Left ventricle myocardium inferior (tissue), 1 donor: ENCODE measurements around the gene PRDX5. TPM values are rescaled to one million over a fixed set of nuclear protein-coding genes. Genes with fewer than 3 reads are reported as not detected.
A peak's percentile ranks its signal among the peaks of the same experiment; 100 is the strongest.
"Not testable (repeated sequence)": the region's sequence is repeated elsewhere in the genome, so short reads cannot be mapped to it uniquely, and the experiment has no call there.

Source experiments
- DNase-seq: peaks from one replicate; pipeline ENCODE4 v3.0.0-alpha.2; 2020
- H3K27ac ChIP-seq: fragments of 200-600 bp; replicated peaks from 2 replicates; pipeline ENCODE4 v1.8.0; 2021
- H3K27me3 ChIP-seq: fragments of 200-600 bp; 2 replicates; pipeline ENCODE4 v1.8.0; 2021; ENCODE audit warnings: low read depth
- H3K36me3 ChIP-seq: fragments of 200-600 bp; 2 replicates; pipeline ENCODE4 v1.8.0; 2021
- H3K4me1 ChIP-seq: fragments of 200-600 bp; 2 replicates; pipeline ENCODE4 v1.8.0; 2021
- H3K4me3 ChIP-seq: fragments of 200-600 bp; 2 replicates; pipeline ENCODE4 v1.8.0; 2021; ENCODE audit warnings: mild to moderate bottlenecking, moderate library complexity
- H3K9me3 ChIP-seq: fragments of 200-600 bp; replicated peaks from 2 replicates; pipeline ENCODE4 v1.8.0; 2021
- intact Hi-C: fragments of 100-400 bp; cut with micrococcal nuclease; formaldehyde crosslinking; loops from one replicate; pipeline ENCODE4 v1.11.0; 2022
- total RNA-seq: library from RNA; stranded (reverse); fragmentation: NEBNext Ultra II Directional; extraction: Animal tissue kit (Norgen Biotek cat#: 25700); gene quantifications from one replicate; pipeline ENCODE4 v1.2.1, GENCODE V29; 2021
- TF ChIP-seq, protein P1 (sequence below): fragments of 200-600 bp; IDR thresholded peaks from 2 replicates; pipeline ENCODE4 v1.8.0; 2021; ENCODE audit warnings: antibody characterized with exemption, mild to moderate bottlenecking, borderline replicate concordance
- donor health status: DM: no; HTN: yes; CAD: no; lungs with severe emphysema.

Gene PRDX5
- total RNA-seq, 1 donor from 2014 or later = 321 TPM

DNA sequence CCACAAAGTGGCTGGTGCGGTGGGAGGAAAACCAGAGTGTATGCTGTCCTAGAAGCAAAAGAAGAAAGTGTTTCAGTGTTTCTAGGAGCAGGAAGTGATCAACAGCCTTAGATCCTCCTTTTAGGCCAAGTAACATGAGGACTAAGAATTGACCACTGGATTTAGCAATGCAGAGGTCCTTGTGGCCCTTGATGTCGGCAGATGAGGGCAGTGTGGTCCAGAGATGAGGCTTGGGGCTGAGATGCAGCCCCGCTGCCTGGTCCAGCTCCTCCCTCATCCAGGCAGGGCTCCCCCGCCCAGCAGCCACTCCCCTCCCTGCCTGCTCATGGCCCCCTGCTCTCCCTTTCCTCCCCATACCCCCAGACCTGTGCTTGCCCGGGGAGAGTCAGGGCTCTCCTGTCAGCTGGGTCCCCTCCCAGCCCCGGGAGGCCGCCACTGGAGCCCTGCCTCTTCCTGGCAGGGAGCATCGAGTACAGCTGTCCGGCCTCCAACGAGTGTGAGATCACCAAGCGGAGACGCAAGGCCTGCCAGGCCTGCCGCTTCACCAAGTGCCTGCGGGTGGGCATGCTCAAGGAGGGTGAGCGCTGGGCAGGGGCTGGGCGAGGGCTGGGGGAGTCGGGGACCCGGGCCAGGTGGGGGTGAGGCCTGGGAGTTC lies 4.3 kb upstream of the PRDX5 start:
- Histone ChIP-seq H3K9me3 (no peaks in the 10 kb centered on the region), H3K4me3 (peak overlapping the region; percentile 44), H3K27me3 (no peaks in the 10 kb centered on the region), H3K36me3 (peaks cover 31% of the 10 kb centered on the region), H3K4me1 (peaks cover 68% of the 10 kb centered on the region), H3K27ac (peak overlapping the region; percentile 64)
- DNase-seq = peak; percentile 69
- TF ChIP-seq, protein P1, sequence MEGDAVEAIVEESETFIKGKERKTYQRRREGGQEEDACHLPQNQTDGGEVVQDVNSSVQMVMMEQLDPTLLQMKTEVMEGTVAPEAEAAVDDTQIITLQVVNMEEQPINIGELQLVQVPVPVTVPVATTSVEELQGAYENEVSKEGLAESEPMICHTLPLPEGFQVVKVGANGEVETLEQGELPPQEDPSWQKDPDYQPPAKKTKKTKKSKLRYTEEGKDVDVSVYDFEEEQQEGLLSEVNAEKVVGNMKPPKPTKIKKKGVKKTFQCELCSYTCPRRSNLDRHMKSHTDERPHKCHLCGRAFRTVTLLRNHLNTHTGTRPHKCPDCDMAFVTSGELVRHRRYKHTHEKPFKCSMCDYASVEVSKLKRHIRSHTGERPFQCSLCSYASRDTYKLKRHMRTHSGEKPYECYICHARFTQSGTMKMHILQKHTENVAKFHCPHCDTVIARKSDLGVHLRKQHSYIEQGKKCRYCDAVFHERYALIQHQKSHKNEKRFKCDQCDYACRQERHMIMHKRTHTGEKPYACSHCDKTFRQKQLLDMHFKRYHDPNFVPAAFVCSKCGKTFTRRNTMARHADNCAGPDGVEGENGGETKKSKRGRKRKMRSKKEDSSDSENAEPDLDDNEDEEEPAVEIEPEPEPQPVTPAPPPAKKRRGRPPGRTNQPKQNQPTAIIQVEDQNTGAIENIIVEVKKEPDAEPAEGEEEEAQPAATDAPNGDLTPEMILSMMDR = no peak
- intact Hi-C loops = no loop called here

DNA sequence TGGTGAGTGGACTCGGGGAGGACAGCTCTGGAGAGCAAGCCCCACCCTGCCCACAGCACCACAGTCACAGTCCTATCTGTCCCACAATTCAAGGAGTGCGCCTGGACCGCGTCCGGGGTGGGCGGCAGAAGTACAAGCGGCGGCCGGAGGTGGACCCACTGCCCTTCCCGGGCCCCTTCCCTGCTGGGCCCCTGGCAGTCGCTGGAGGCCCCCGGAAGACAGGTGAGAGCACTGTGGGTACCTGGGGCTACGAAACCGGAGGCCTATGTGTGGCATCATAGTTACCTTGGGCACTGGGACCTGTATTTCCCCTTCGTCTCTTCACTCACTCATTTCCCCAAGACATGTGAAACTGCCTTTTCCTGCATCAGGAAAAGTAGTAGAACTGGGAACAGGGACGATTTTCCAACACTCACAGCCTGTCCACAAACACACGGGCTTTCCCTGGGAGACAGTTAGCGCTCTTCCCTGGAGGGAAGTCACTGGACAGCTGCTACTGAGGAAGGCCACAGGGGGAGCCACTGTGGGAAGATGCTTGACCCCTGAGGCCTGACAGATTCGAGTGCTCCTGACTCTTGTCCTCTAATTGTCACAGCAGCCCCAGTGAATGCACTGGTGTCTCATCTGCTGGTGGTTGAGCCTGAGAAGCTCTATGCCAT lies 3.6 kb upstream of the PRDX5 start:
- Histone ChIP-seq H3K36me3 (peaks cover 29% of the 10 kb centered on the region), H3K27ac (peak overlapping the region; percentile 64), H3K4me1 (peaks cover 75% of the 10 kb centered on the region), H3K9me3 (no peaks in the 10 kb centered on the region), H3K27me3 (no peaks in the 10 kb centered on the region), H3K4me3 (peak overlapping the region; percentile 44)
- TF ChIP-seq, protein P1 = no peak
- intact Hi-C loops = no loop called here
- DNase-seq = no peak

DNA sequence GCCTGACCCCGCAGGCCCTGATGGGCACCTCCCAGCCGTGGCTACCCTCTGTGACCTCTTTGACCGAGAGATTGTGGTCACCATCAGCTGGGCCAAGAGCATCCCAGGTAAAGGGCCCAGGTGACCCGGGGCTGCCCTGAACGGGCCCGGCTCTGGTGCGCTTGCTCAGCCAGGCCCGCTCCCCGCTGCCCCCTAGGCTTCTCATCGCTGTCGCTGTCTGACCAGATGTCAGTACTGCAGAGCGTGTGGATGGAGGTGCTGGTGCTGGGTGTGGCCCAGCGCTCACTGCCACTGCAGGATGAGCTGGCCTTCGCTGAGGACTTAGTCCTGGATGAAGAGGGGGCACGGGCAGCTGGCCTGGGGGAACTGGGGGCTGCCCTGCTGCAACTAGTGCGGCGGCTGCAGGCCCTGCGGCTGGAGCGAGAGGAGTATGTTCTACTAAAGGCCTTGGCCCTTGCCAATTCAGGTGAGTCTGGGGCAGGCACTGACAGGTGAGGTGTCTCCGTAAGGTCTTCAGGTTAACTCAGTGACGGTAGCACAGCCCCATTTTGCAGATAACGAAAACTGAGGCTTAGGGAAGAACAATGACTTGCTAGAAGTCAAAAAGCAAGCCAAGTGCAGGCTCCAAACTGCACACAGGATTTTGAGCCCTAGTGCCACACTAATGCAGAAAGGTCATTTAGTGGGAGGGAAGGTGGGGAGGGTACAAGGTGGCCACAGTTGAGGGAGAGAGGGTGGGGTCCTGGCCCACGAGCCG lies 2.9 kb upstream of the PRDX5 start:
- TF ChIP-seq, protein P1 = no peak
- Histone ChIP-seq H3K27ac (peak overlapping the region; percentile 64), H3K4me3 (no peak overlapping the region), H3K9me3 (no peaks in the 10 kb centered on the region), H3K27me3 (no peaks in the 10 kb centered on the region), H3K36me3 (peaks cover 29% of the 10 kb centered on the region), H3K4me1 (peaks cover 79% of the 10 kb centered on the region)
- intact Hi-C loops = no loop called here
- DNase-seq = no peak

DNA sequence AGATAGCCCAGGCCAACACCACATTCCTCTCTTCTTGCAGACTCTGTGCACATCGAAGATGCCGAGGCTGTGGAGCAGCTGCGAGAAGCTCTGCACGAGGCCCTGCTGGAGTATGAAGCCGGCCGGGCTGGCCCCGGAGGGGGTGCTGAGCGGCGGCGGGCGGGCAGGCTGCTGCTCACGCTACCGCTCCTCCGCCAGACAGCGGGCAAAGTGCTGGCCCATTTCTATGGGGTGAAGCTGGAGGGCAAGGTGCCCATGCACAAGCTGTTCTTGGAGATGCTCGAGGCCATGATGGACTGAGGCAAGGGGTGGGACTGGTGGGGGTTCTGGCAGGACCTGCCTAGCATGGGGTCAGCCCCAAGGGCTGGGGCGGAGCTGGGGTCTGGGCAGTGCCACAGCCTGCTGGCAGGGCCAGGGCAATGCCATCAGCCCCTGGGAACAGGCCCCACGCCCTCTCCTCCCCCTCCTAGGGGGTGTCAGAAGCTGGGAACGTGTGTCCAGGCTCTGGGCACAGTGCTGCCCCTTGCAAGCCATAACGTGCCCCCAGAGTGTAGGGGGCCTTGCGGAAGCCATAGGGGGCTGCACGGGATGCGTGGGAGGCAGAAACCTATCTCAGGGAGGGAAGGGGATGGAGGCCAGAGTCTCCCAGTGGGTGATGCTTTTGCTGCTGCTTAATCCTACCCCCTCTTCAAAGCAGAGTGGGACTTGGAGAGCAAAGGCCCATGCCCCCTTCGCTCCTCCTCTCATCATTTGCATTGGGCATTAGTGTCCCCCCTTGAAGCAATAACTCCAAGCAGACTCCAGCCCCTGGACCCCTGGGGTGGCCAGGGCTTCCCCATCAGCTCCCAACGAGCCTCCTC lies 2.0 kb upstream of the PRDX5 start:
- intact Hi-C loops, DNase-seq, H3K27me3 ChIP-seq, H3K9me3 ChIP-seq: not testable (repeated sequence)
- Histone ChIP-seq H3K27ac (peak overlapping the region; percentile 100), H3K4me1 (peaks cover 74% of the 10 kb centered on the region), H3K36me3 (peaks cover 31% of the 10 kb centered on the region), H3K4me3 (peak overlapping the region; percentile 82)

DNA sequence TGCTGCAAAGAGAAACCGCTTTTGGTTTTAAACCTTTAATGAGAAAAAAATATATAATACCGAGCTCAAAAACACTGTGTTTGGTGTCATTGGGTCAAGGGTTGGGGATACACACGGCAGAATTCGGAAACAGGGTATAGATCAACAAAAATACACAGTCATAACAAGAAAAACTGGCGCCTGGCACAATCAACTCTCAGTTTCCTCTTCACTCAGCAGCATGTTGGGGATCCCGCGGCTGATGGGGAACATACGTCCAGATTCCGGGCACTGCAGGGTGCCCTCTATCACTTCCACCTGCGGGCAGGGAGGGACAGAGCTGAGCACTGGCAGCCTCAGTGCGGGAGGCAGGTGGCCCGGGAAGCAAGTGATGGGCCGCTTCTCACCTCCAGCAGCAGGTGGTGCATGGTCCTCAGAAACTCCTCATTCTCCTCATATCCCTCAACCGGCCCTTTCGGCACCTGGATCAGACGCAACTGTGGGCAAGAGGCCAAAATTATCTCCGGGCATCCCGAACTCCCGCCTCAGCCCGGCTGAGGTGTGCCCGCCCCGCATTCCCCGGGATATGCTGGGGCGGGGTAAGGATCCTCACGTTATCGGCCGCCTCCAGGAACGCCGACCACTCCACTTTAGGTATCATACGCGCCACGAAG lies 1.1 kb upstream of the PRDX5 start:
- peaks cover 30% of the 10 kb centered on the region for H3K36me3 ChIP-seq
- H3K27ac ChIP-seq = peak overlapping the region; percentile 100
- H3K4me3 ChIP-seq = peak overlapping the region; percentile 82
- peaks cover 72% of the 10 kb centered on the region for H3K4me1 ChIP-seq
- TF ChIP-seq, protein P1 = no peak
- no peaks in the 10 kb centered on the region for H3K27me3 ChIP-seq
- intact Hi-C loops = no loop called here
- no peak for DNase-seq
- H3K9me3 ChIP-seq = no peaks in the 10 kb centered on the region
